ENCODE data around the gene RAB11FIP4.

- TF ChIP-seq EZH2phosphoT487 (IDR thresholded peaks at IDR 0.05; ENCODE audit: insufficient read depth, low read depth) (no peak), EZH2 (IDR thresholded peaks at IDR 0.05; ENCODE audit: insufficient read depth, poor library complexity, severe bottlenecking) (no peak)
These were observed 42.6 kb downstream of the RAB11FIP4 start for GRCh38 chr17:31433811-31434726.
